HepG2 (cell line): ENCODE results near the gene AGAP1. TPM values are rescaled to one million over a fixed set of nuclear protein-coding genes. Genes with fewer than 3 reads are reported as not detected.

Experiments
- ATAC-seq: fragments of 200-7000 bp; cut with Tn5 transposase; 3 replicates; pipeline ENCODE4 v1.9.1; 2020; ENCODE audit warnings: mild to moderate bottlenecking, moderate library complexity
- BruUV-seq: library from RNA; stranded (reverse); fragments of 400-500 nt; replicated peaks from 2 replicates; lab custom pipeline; 2021; lab: Mats Ljungman, UMichigan
- CTCF ChIA-PET: fragments of 300-600 bp; formaldehyde crosslinking; extraction: SDS; loops from one replicate; lab custom pipeline; 2021; ENCODE audit warnings: low total read pairs, inconsistent platforms, low intra/inter-chr PET ratio; lab: Yijun Ruan, JAX
- POLR2A ChIA-PET: fragments of 350-600 bp; sonication (Branson Sonifier 250); formaldehyde crosslinking; loops from one replicate; lab custom pipeline; 2020; ENCODE audit warnings: antibody characterized with exemption, inconsistent platforms; lab: Yijun Ruan, JAX
- DNase-seq: peaks from one replicate; pipeline ENCODE4 v3.0.0-alpha.2; 2015; ENCODE audit warnings: low spot score
- FAIRE-seq: peaks from 3 replicates; lab custom pipeline; 2011; peaks lifted over from hg19 to GRCh38; lab: Jason Lieb, UNC
- H2AFZ ChIP-seq: one replicate; pipeline ENCODE4 v1.6.1; 2011; ENCODE audit warnings: low read length, inconsistent platforms
- H3K27ac ChIP-seq: fragments of 300-600 bp; 3 replicates; pipeline ENCODE4 v1.8.0; 2011; ENCODE audit warnings: mixed run types, mild to moderate bottlenecking, mixed read lengths, low read length, inconsistent platforms; ENCODE audit not compliant: insufficient read depth; ENCODE audit errors: extremely low read length
- H3K27me3 ChIP-seq, 2 experiments: fragments of 200-600 bp in 1 of 2; 2 replicates in 1 of 2; 3 replicates in 1 of 2; pipeline versions ENCODE4 v1.6.0 to v1.8.0; 2011; ENCODE audit warnings: low read length in 2 of 2, mild to moderate bottlenecking in 2 of 2, moderate library complexity in 2 of 2, inconsistent platforms in 1 of 2; ENCODE audit not compliant: insufficient read depth in 2 of 2, control insufficient read depth in 1 of 2
- H3K36me3 ChIP-seq, 2 experiments: fragments of 200-600 bp in 1 of 2; replicated peaks in 1 of 2; 2 replicates in 1 of 2; 3 replicates in 1 of 2; pipeline versions ENCODE4 v1.5.1 to v1.8.0; 2011; ENCODE audit warnings: low read length in 2 of 2, inconsistent platforms in 1 of 2; ENCODE audit not compliant: insufficient read depth in 2 of 2, control insufficient read depth in 1 of 2
- H3K4me1 ChIP-seq: 2 replicates; pipeline ENCODE4 v1.5.1; 2012; ENCODE audit warnings: low read length, inconsistent platforms; ENCODE audit not compliant: insufficient read depth
- H3K4me2 ChIP-seq: 2 replicates; pipeline ENCODE4 v1.6.0; 2011; ENCODE audit warnings: low read depth, low read length, inconsistent platforms
- H3K4me3 ChIP-seq, 3 experiments: fragments of 200-600 bp in 1 of 3; sonication (generic), shearing (Covaris generic) in 1 of 3; replicated peaks in 1 of 3; 2 replicates each; pipeline ENCODE4 v1.5.1; 2011 to 2016; ENCODE audit warnings: low read length in 3 of 3, inconsistent platforms in 2 of 3, low read depth in 2 of 3, mild to moderate bottlenecking in 2 of 3, control low read depth in 1 of 3, mixed read lengths in 1 of 3; ENCODE audit not compliant: insufficient read depth in 1 of 3
- H3K79me2 ChIP-seq: one replicate; pipeline ENCODE4 v1.6.1; 2011; ENCODE audit warnings: low read length, inconsistent platforms; ENCODE audit not compliant: insufficient read depth
- H3K9ac ChIP-seq: 2 replicates; pipeline ENCODE4 v1.6.0; 2011; ENCODE audit warnings: mild to moderate bottlenecking, low read depth, low read length, inconsistent platforms; ENCODE audit not compliant: insufficient read depth
- H3K9me3 ChIP-seq: 2 replicates; pipeline ENCODE4 v1.5.1; 2012; ENCODE audit warnings: mild to moderate bottlenecking, low read length
- H4K20me1 ChIP-seq: 2 replicates; pipeline ENCODE4 v1.6.0; 2011; ENCODE audit warnings: inconsistent platforms, mild to moderate bottlenecking, low read length, moderate library complexity; ENCODE audit not compliant: insufficient read depth
- NFKBIZ ChIP-seq: IDR thresholded peaks from 2 replicates; pipeline ENCODE4 v1.6.1; 2018; ENCODE audit warnings: missing genetic modification reagents, missing compliant biosample characterization
- ZNF121 ChIP-seq: sonication (generic); formaldehyde crosslinking; IDR thresholded peaks from 2 replicates; pipeline ENCODE4 v1.5.0; 2020; ENCODE audit warnings: mild to moderate bottlenecking, missing genetic modification reagents
- ZNF142 ChIP-seq: sonication (generic); formaldehyde crosslinking; IDR thresholded peaks from 2 replicates; pipeline ENCODE4 v1.4.0; 2020; ENCODE audit warnings: missing genetic modification reagents
- ZNF703 ChIP-seq: sonication (generic); formaldehyde crosslinking; IDR thresholded peaks from 2 replicates; pipeline ENCODE4 v1.5.1; 2020; ENCODE audit warnings: missing genetic modification reagents, mild to moderate bottlenecking, moderate library complexity, borderline replicate concordance
- WGBS: methylation state at CpG from one replicate; pipeline ENCODE4 v1.1.6; 2017; ENCODE audit warnings: low lambda C conversion rate; 5-methylcytosine and 5-hydroxymethylcytosine counted together
- in situ Hi-C: cut with HindIII; loops from 2 replicates; pipeline ENCODE4 v1.10.0; 2017; ENCODE audit warnings: low pct_unique_long_range_greater_than_20kb; ENCODE audit not compliant: extremely low pct_ligation_motif_present
- intact Hi-C: fragments of 100-400 bp; cut with micrococcal nuclease; formaldehyde crosslinking; loops from one replicate; pipeline ENCODE4 v1.10.0; 2022; ENCODE audit not compliant: unreplicated experiment
- polyA plus RNA-seq, 8 experiments: library from polyadenylated mRNA; depleted of rRNA in 3 of 8; stranded (reverse) in 7 of 8; unstranded in 1 of 8; fragments of >200 nt; fragmentation: Illumina TruSeq in 4 of 8; extraction: Trizol in 4 of 8; gene quantifications; 2 replicates each; pipeline versions ENCODE4 v1.2.1 to v1.2.3, GENCODE V29; 2011 to 2016; ENCODE audit warnings: low read depth in 4 of 8, missing spikeins in 1 of 8, mixed read lengths in 1 of 8; ENCODE audit not compliant: insufficient read depth in 1 of 8
- total RNA-seq, 5 experiments: library from RNA; depleted of rRNA; stranded (reverse); fragments of >200 nt; fragmentation: Illumina TruSeq; extraction: Trizol; gene quantifications; 2 replicates each; pipeline ENCODE4 v1.2.3, GENCODE V29; 2016; ENCODE audit warnings: low read depth in 1 of 5

Gene AGAP1
- total and polyA plus RNA-seq, 2 of the 13 experiments (the other 11 are each of a cell fraction or from before 2014, with no cell fraction given), result 21.2 to 32.7 TPM

- peaks cover 2 to 19% of the 10 kb centered on the region in 2 experiments; a peak in 2 of 5 replicates for H3K27me3 ChIP-seq
- no TSS peak for BruUV-seq
- TF ChIP-seq ZNF121 (CRISPR knock-in tag) (0 out of 2 replicates have a peak, but pooled peaks have one; percentile 18), ZNF142 (CRISPR knock-in tag) (no peak), NFKBIZ (CRISPR knock-in tag) (no peak), ZNF703 (no peak)
- H3K4me3 ChIP-seq, result no peak overlapping the region
- no peak for ATAC-seq
- H3K27ac ChIP-seq, result no peak overlapping the region
- no peak for FAIRE-seq
- CTCF ChIA-PET, result no interaction called here
- POLR2A ChIA-PET, result interaction anchor here (0.7 kb wide), 1 partner anchor 74 kb away, joined by 3 read pairs; no protein-coding TSS in a partner anchor
- DNase-seq, result no peak
- intact Hi-C loops (no loop called here), in situ Hi-C loops (no loop called here)
- H3K36me3 ChIP-seq, result no peaks in the 10 kb centered on the region
- no peaks in the 10 kb centered on the region for H3K9me3 ChIP-seq
- H3K4me2 ChIP-seq, result no peak overlapping the region
- peaks cover 18% of the 10 kb centered on the region for H3K4me1 ChIP-seq
- H2AFZ ChIP-seq, result no peak overlapping the region
- no peaks in the 10 kb centered on the region for H3K79me2 ChIP-seq
- H3K9ac ChIP-seq, result no peak overlapping the region
- WGBS, result 27% methylated on average over 5 of the region's 5 CpGs
- no peaks in the 10 kb centered on the region for H4K20me1 ChIP-seq
Measured at GRCh38 chr2:235467588-235467987, 26.3 kb upstream of the AGAP1 start.
